Right hindlimb (tissue), 1 donor: Measurements from ENCODE around the gene DEPDC1.
A peak's percentile ranks its signal among the peaks of the same experiment; 100 is the strongest.
"Not testable (repeated sequence)": the region's sequence is repeated elsewhere in the genome, so short reads cannot be mapped to it uniquely, and the experiment has no call there.

Source experiments
- DNase-seq: peaks from one replicate; pipeline ENCODE4 v3.0.0-alpha.2; 2018

DEPDC1 gene

DNA sequence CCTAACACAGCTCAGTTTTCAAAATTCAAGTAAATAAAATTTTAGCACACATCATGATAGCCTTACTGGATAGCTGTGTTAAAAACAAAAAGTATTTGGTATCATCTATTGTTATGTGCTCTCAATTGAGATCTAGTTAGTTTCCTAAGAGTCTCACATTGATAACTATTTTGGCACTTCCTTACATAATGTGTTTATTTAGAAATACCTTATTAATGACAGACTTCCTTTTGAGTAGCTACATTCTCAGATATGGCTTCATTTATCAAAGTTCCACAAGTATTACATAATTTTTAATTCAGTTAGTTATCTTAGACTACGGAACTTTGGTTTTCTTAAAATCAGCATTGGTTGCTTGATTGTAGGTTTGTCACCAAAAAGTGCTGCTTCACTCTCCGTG, 20.3 kb downstream of the DEPDC1 start:
- DNase-seq: not testable (repeated sequence)

DNA sequence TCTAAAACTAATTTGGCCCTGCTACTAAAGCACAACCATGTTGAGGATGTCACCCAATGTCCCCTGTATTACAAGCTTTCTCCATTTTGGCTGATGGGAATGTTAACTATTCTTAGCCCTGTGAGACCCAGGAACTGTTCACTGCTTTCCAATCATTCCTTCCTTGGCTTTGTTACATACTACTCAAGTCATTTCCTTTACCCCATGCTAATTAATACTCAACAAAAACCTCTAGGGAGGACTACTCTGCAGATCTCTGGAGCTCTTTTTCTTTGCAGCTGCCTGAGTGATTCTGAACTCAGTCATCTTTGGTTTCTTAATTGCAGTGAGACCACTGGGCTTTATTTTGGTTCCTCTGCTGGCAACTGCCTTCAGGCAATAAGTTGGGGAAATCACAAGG, 23.8 kb downstream of the DEPDC1 start:
- DNase-seq: no peak

DNA sequence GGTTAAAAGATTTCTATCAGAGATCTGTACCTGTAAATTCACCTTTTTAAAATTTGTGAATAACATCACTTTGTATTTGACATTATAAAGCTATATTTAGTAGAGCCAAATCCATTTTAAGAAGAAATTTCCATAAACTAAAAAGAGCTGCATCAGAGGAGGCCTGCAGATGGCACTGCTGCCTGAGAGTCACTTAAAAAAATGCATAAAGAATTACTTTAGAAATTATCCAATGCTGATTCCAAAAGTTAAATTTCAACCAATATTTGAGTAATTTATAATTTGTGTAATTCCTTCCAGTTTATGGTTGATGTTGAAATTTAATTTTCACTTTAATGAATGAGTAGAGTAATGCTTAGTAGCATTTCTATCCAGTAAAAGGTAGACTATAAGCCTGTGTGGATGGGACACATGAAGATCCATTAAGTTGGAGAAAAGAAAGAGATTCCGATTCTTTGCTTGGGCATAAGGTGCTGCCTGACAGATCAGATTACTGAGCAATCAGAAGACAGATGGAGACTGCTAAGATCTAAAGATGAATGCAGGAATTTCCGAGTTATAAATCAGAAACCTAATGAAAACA, 26.4 kb downstream of the DEPDC1 start:
- peak; percentile 26 for DNase-seq

DNA sequence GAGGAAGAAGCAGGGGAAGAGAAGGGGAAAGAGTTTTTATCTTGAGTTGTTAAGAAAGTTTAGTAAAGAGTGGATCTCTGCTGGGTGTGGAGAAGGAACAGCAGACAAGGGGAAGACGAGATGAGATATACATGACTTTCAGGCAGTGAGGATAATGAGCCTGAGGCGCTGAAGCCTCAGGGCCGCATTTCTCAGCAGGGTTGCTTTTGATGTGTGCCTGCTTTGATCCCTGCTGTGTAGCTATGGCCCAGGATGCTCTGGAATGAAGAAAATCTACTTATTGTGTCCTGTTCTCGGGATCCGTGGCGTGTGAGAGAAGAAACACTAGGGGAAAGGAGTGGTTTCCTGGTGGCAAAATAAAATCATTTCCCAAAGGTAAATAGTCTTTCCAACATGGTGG, 32.0 kb downstream of the DEPDC1 start:
- DNase-seq: no peak

DNA sequence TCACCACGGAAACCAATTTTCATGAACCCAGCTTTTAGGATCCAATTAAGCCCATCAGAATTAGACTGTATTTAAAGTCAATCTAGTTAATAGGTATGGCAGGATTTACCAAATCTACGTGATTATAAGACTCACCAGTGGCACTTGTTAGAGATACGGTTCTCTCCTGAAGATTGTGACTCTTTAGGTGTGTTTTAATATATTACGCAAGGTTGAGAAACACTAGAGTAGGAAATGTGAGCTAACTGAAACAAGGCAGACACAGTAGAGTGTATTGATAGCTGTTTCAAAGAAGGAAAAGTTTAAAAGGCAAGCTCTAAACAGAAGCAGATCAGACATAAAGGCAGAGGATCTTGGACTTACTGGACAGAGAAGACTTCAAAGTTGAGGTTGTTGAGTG, 35.9 kb downstream of the DEPDC1 start:
- no peak for DNase-seq

DNA sequence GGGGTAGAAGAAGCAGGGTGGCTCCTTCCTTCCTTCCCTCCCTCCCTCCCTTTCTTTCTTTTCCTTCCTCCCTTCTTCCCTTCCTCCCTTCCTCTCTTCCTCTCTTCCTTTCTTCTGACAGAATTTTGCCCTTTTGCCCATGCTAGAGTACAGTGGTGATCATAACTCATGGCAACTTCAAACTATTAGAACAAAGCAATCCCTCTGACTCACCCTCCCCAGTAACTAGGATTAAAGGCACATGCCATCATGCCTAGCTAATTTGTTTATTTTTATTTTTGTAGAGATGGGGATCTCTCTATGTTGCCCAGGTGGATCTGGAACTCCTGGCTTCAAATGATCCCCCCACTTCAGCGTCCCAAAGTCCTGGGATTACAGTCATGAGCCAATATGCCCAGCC, 37.1 kb downstream of the DEPDC1 start:
- DNase-seq: no peak

DNA sequence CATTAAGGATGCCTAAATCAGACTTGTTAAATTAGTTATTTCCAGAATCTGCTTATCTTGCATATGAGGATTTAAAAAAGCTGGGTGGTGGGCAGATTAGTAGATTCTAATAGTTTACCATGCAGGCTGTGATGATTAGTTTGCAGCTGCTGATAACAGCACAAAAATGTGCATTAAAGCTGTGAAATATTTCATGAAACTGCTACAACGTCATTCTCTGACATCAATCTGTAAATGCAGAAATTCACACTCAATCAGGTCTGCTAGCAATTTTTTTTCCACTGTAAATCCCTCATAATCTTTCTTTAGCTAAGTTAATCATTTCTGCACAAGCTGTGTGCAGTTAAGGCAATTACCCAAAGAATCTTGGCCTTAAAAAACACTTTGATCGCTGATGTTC, 37.8 kb downstream of the DEPDC1 start:
- no peak for DNase-seq

DNA sequence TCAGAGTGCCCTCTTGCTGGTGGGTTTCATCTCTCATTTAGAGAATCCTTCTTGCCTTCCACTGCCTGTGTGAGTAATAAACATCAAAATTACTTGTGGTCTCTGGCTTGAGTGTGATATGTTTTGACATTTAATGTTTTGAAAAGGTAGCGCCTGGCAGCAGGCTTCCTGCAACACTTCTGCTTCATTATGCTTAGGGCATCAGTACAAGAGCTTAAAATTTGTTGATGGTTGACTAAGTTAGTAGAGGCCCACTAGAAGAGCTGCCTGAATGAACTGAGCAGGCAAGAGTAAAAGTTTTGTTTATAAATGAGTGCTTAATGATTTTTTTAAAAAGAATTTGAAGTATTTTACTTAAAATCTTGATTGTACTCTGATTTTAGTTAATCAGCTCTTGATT, 40.7 kb downstream of the DEPDC1 start:
- no peak for DNase-seq

DNA sequence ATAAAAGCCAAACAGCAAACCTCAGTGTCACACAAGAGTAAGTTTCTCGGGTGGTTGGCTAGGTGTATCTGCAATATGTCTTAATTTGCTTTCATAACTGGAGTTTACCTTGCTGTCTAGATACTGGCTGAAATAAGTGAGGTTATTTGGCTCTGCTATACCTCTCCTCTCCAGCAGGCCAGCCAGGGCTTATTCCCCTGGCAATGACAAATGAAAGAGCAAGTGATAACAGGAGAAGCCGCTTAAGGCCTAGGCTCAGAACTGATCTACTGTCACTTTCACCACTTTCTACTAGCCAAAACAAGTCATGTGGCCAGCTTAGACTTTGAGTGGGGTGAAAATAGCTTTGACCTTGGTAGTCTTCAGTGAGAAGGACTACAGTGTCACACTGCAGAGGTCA, 42.3 kb downstream of the DEPDC1 start:
- no peak for DNase-seq

DNA sequence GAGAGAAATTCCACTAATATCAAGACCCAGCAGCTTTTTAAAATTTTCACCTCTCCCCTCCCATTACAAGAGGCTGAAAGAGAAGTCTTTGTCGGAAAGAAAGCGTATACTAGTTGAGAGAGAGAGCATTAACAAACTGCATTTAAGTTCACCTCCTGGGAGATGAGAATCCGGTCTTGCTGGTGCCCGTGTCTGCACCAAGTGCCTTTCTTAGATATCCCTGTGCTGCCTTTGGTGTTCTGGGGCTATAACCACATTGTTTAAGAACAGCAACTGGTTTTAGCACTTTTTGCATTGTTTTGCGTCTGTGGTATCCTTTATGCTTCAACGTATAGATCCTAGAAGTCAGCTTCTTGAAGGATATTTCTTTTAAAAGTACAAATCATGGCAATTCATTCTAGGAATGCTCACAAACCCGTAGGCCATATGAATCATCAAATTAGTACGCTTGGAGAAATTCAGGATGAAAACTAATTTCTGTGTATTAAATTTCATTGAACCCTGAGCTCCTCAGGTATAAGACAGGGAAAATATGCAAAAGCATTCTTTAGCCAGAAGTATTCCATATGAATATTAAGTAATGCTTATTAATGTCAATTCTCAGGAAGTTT, 43.7 kb downstream of the DEPDC1 start:
- DNase-seq: no peak

DNA sequence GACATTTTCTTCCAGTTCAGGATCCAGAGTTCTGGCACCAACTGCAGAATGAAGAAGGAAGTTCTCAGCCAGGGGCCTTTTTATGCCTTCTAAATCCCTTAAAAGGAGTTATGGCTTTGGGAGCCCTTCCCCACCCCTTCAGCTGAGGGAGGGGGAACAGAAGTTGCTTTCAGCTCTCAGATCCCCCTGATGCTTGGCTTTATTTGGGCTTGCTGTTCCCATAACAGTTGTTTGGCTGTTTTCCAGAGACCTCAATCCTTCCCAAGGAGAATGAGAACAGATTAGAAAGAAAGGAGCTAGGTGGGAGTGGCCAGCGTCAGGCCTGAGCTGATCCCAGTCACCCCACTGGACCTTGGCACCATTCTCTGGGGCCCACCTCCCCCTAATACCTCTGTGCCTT, 47.0 kb downstream of the DEPDC1 start, which contains the start of gene RPE65:
RPE65 (minus strand) TSS at position 54 of the 400 bp plus-strand sequence; CDS start at position 5, 49 bp downstream.
- DNase-seq: peak; percentile 23

DNA sequence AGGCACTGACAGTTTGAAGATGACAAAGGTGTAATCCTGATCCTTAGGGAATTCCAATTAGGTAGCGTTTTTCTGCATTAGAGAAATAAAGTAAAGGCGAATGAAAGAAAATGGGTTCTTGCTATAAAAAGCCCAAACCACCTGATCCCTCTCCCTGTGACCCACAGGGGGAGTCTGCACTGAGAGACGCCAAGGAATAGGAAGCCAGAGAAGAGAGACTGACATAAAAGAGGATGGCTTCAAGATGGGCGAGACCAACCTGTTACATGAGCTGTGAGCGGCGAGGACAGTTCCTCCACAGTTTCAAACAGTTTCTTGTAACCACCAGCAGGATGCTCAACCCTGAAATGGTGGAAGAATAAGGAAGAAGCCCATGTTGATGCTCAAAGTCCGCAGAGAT, 48.5 kb downstream of the DEPDC1 start:
- DNase-seq: no peak

DNA sequence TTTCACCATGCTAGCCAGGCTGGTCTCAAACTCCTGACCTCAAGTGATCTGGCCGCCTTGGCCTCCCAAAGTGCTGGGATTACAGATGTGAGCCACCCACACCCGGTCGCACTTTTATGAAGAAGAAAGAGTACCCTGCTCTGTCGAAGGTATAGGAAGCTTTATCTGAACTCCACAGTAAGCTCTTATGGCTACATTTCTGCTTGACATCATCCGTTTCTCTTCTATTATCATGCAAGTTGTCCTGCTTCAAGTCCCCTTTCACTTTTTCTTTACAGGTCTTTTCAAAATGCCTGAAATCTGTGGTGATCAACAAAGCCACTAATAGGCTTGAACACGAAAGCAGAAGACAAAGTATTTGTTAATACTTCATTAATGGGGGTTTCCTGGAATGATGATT, 51.2 kb downstream of the DEPDC1 start:
- no peak for DNase-seq

DNA sequence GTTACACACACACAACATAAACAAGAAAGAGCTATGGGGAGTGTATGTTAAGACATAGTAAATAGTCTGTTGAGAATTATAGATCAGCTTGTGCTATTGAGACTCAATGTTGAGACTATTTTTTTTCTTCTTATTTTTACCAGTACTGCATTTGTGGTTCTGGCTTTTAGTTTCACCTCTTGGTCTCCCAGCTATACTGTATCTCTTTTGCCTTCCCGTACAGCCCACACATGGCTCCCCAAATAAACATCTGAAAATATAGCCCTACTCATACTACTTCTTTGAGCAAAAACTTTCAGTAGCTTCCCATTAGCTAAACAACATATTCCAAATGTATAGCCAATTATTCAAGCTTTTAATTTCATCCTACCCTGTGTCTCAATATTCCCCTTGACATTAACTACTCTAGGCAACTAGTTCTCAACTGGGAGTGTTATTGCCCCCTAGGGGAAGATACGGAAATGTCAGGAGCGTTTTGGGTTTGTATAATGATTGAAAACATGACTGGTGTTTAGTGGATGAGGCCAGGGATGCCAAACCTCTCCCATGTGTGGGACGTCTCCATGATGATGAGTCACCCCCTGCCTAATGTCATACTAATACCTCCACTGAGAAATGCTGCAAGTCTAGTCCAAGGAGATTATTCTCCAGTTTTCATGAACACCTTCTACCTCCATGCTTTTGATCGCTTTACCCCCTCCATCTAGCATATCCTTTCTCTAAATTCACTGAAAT, 53.9 kb downstream of the DEPDC1 start:
- DNase-seq: no peak

DNA sequence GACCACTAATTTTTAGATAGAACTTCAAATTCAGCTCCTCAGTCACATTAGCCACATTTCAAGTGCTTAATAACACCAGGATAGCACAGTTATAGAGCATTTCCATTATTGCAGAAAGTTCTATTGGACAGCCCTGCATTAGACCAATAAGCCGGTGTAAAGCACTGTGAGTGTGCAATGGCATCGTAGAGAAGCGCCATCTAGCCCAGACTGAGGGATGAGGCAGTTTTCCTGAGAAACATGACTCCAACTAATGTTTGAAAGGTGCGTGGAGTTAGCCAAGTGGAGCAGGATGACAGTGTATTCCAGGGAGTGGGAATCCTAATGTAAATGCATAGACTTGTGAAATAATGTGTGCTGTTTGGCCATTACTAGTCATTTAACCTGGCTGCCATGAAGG, 54.9 kb downstream of the DEPDC1 start:
- no peak for DNase-seq

DNA sequence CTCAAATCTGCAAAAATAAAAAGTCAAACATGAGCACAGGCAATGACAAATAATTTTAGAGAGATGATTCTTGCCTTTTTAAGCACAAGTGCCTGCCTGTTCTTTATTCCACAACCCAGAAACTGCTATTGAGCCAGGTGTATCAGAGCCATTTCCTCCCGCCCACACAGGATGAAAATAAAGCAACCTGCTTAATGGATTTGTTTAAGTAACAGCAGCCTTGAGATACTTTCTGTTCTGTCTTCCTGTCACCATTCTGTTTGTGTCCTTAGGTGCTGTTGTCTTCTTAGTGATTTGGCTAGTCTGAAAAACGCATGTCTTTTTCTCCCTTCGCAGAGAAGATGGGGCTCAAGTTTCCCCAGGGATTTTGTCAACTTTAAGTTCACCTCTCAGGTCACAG, 58.6 kb downstream of the DEPDC1 start:
- no peak for DNase-seq

DNA sequence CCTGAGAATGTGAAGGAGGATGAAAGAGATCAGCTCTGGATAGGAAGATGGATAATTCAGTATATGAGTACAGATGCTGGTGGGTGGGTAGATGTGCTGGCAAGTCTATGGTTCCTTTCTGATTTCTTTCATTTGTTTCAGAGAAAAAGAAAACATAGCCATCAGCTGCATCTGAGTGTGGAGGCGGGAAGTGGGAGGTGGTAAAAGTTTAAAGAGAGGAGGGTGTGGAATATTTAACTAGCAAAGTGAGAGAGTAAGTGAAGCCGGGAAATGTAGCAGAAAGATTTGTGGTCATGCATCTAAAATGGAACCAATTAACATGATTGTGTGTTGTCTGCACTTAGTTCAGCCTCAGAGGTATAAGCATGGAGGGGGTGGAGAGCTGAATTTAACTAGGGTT, 63.5 kb downstream of the DEPDC1 start:
- no peak for DNase-seq

DNA sequence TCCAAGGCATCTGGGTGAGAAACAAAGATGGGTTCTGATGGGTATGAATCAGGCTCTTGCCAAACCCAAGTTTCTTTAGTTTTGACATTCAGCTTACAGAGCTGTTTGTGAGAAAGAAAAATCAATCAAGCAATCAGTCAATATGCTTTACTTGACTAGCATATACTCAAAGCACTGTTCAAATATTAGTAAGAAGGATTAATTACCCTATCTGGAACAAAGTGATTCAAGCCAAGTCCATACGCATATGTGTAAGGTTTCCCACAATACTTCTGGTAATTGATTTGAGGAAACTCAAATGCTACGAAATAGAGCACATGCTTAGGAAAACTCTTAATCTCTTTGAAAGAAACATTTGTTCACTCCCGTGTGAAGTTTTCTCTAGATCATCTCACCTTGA, 65.8 kb downstream of the DEPDC1 start:
- no peak for DNase-seq

DNA sequence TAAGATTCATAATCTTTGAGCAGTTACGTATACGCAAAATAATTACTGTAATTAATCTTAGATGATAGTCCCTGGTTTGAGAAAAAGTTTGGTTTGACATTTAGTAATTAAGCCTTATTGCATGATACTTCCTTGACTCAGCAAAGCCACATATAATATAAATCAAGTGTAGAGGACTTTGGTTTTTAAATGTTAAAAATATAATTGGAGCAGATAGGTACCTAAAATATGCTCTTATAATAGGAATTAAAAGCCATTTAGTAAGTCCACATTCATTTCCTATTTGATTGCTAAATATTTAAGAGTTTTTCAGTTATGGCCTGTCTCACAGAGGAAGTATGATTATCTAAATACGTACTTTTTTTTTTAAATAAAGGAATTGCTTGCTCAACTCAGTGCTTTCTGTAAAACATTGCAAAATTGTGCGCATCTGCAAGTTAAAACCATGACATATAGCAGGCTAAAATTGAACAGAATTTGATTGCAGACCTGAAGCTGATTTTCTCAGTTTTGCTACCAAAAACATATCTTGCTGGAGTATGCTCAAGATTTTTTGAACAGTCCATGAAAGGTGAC, 67.6 kb downstream of the DEPDC1 start:
- no peak for DNase-seq

DNA sequence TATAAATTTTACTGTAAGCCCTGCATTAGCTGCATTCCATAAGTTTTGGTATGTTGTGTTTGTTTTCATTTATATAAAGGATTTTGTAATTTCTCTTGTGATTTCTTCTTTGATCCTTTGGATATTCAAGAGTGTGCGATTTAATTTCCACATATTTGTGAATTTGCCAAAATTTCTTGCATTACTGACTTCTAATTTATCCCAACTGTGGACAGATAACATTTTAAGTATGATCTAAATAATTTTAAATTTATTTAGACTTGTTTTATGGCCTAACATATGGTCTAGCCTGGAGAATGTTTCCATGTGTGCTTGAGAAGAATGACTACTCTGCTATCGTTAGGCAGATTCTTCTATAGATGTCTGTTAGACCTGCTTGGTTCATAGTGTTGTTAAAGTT, 70.3 kb downstream of the DEPDC1 start:
- no peak for DNase-seq
